HG03457 (cell line): ENCODE measurements around the gene RALGPS1.

Experiments used
- ATAC-seq: cut with Tn5 transposase; IDR thresholded peaks from one replicate; pipeline ENCODE4 v1.9.1; 2021; ENCODE audit warnings: moderate number of reproducible peaks; ENCODE audit not compliant: unreplicated experiment

RALGPS1 gene

GRCh38 chr9:126904586-126904985 lies 10.0 kb upstream of the RALGPS1 start:
- ATAC-seq: no peak

- ATAC-seq: no peak
These were observed 8.5 kb upstream of the RALGPS1 start for GRCh38 chr9:126906091-126906490.

DNA sequence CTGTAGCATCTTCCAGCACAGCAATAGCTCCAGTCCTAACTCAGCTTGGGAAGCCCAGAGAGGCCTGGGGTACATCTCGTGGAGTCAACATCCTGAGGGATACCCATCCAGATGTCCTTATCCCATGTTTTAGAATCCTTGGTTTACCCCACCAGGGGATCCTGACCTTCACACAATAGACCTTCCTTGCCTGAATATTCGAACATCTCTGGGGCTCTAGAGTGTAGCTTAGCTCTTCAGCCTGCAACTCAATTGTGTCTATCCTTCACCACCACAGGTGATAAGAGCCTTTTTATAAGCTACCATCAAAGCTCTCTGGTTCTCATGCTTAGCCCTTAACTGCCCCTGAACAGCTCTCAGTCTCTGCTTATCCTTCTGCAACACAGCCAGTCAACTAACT lies 7.5 kb upstream of the RALGPS1 start:
- ATAC-seq: no peak

DNA sequence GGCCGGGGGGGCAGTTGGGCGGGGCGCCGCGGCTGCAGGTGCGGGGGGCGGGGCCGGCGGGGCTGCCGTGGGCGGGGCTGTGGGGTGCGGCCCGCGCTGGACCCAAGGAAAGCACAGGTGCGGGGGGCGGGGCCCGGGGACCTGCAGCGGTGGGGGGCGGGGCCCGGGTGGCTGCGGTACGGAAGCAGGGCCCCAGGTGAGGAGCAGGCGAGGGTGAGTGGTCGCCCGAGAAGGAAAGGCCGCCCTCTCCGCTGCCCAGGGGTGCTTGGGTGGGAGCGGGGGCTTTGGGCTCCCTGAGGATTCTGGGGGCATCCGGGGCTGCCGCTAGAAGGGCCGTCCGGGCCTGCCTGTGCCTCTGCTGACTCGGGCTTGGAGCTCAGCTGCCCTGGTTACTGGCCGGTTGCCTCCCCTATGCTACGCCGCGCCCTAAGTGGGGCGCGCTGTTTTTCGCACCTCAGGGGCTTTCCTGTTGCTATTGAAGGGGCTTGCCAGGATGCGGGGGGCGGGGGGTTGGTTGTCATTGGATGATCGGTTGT lies 767 bp downstream of the RALGPS1 start:
- ATAC-seq: no peak

- no peak for ATAC-seq
These were observed 1.4 kb downstream of the RALGPS1 start for GRCh38 chr9:126915846-126916543.

DNA sequence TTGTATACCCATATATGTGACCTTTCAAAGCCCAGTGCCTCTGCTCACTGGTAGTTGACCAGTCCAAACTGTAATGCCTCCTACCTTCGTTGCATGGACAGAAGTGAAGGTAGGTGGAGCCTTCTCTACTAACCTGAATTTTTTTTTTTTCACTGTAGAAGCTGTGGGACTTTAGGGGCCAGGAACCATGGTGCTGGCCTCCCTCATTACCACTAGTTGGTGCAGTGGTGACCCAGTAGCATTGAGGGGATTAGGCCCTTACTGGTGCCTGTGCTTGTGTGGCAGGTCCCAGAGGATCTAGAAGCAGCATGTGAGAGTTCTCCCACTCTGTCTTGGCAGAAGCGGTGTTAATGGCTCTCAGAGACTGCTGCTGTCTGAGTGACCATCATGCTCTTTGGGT lies 2.3 kb downstream of the RALGPS1 start:
- no peak for ATAC-seq

- ATAC-seq: no peak
These were observed 4.6 kb downstream of the RALGPS1 start for GRCh38 chr9:126919193-126919592.

- no peak for ATAC-seq
These were observed 11.3 kb downstream of the RALGPS1 start for GRCh38 chr9:126925876-126926275.

GRCh38 chr9:126926364-126926763 lies 11.8 kb downstream of the RALGPS1 start:
- ATAC-seq: no peak

GRCh38 chr9:126927419-126927818 lies 12.8 kb downstream of the RALGPS1 start:
- ATAC-seq: no peak

DNA sequence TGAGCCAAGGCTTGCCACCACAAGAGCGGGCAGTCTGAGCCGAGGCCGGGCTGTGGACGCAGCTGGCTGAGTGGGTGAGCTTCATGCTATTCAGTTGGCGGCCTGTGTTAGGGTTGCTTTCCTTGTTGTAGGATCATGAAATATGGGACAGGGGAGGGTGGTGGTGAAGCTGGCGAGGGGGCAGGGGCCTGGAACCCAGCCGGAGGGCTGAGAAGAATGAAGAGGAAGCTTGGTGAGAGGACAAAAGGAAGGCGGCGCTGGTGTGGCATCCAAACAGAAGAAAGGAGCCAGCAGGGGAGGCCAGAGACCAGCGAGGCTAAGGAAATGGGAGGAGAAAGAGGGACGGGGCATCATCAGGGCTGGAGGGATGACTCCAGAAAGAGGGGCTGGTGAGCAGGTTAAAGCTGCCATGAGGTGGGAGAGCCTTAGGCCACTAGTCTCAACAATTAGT lies 18.3 kb downstream of the RALGPS1 start:
- no peak for ATAC-seq

DNA sequence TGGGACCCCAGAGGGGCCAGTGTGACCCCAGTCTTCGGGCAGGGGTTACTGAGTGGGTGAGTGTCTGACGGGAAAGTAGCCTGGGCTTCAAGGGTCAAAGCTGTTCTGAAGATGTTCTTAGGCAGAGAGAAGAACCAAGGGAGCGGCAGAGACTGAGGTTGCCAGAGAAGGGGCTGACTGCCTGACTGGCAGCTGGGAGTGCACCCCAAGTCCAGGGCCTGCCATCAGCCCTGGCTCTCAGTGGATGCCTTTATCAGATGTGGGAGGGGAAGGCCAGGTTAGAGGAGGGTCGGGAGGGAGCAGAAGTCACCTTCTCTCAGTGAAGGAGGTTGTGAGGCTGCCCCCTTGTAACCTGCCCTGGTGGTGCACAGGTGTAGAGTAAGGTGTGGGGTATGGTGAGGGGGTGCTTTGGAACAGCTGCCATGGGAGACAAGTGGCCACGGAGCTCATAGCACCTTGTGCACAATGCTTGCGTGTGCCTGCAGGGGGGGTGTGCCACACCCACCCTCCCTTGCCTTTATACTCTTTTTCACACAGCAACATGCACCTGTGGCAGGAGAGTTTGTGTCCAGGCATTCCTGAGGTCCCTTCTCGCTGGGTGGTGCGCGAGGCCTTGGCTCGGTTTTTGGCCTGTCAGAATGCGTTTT lies 18.9 kb downstream of the RALGPS1 start:
- no peak for ATAC-seq

DNA sequence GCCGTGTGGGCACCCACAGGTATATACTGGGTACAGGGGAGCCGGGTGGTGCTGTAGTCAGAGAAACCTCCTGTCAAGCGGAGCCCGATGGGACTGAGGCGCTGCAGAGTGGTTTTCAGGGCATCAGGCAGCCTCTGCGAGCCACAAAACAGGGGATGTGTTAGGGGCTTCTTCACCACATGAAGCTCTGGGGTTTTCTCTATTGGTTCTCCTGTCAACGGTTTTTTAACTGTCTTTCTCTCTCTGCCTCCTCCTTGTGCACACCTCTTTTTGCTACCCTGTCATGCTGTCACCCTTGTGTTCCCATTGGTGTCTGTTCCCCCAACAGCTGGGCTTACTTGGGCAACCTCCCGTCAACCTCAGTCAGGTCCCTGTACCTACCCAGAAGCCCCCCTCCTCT lies 19.9 kb downstream of the RALGPS1 start:
- ATAC-seq: no peak

DNA sequence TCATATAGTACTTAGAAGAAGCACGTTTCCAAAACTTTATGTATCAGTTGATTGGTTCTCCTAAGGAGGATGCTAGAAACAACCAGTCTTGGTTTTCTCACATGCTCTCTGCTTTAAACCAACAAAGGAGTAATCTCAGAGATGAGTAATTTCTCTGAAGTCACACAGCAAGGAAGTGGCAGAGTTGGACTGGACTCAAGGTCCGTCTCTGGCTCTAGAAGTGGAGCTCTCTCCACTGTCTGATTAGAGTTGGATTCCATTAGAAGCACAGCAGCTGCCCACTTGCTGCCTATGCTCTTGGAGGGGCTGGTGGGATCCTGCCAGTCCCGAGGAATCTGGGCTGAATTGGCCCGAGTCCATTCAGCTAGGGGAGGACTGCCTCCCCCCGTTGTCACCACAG lies 21.0 kb downstream of the RALGPS1 start:
- ATAC-seq: no peak

DNA sequence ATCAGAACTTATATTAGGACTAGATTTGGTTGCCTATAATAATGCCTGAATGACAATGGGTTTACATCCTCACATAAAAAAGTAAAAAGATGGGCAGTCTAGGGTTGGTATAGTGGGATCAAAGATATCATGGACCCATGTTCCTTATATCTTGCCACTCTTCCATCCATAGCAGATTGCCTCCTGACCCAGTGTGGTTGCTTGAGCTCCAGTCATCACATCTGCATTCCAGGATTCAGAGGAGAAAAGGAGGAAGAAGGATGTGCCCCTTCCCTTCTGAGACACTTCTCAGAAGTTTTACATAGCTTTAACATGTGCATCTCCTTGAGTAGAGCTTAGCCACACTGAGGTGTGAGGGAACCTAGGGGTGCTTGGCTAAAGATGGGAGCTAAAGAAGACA lies 22.9 kb downstream of the RALGPS1 start:
- ATAC-seq: no peak

GRCh38 chr9:126938327-126938726 lies 23.7 kb downstream of the RALGPS1 start:
- no peak for ATAC-seq

DNA sequence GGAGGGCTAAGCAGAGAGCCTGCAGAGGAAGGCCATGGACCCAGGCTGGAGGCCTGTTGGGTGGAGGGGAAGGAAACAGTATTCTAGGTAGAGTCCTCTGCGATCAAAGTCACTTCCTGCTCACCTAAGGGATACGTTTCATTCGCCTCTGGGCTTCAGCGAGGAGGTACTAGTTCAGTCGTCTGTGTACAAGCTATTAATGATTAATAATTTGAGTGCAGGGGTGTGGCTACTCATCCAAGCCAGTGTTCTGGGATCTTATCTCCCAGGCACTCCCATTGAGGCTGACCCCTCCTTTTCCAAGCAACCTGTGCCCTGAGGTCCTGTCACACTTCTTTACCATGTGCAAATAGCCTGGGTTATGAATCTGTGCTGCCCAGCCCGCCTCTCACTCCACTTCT lies 25.2 kb downstream of the RALGPS1 start:
- no peak for ATAC-seq

DNA sequence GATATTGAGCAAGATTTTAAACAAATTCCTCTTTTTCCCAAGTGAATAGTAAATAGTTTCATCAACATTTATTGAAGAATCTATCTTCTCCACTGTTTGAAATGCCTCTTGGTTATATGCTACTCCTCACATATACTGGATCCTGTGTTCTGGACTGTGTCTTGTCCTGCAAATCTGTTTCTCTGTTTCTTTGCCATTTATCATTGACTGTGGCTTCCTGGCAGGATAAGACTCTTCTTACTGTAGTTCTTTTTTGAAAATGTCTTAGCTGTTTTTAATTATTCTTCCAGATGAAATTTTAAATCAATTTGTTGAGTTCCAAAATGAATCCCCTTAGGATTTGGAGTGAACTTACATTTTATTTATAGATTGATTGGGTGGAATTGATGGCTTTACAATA lies 27.8 kb downstream of the RALGPS1 start:
- ATAC-seq: no peak

GRCh38 chr9:126945682-126946081 lies 31.1 kb downstream of the RALGPS1 start:
- ATAC-seq: no peak

DNA sequence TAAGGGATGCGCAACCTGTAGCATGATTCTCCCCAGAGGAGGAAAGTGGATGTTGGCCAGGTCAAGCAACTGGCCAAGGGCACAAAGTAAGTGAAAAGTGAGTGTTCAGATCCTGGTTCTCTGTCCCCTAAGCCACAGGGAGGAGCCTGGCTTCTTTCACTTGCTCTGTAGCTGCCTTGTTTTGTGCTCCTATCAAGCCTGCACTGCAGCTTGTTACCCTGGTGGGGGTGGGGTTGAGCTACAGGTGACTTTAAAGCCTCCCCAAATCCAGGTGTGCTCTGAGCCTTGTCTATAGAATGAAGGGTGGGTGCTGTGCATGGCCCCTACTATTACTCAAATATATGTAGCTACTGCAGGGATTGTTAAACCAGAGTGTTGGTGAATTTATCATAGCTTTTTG lies 32.9 kb downstream of the RALGPS1 start:
- ATAC-seq: no peak

- no peak for ATAC-seq
These were observed 37.8 kb downstream of the RALGPS1 start for GRCh38 chr9:126952205-126952977.
